Hepatocyte (in vitro differentiated cells): Measurements from ENCODE around the gene LDLRAD3. TPM values are rescaled to one million over a fixed set of nuclear protein-coding genes. Genes with fewer than 3 reads are reported as not detected.

ENCODE experiments used
- DNase-seq: peaks from one replicate; pipeline ENCODE4 v3.0.0-alpha.2; 2016; ENCODE audit warnings: low spot score
- H2AFZ ChIP-seq: fragments of 200-600 bp; sonication (generic); 2 replicates; pipeline ENCODE4 v1.6.0; 2016; ENCODE audit warnings: antibody characterized with exemption, mild to moderate bottlenecking
- H3K27ac ChIP-seq: fragments of 200-600 bp; sonication (generic); 2 replicates; pipeline ENCODE4 v1.5.1; 2016; ENCODE audit warnings: mild to moderate bottlenecking
- H3K27me3 ChIP-seq: fragments of 200-600 bp; sonication (generic); 2 replicates; pipeline ENCODE4 v1.6.1; 2016
- H3K36me3 ChIP-seq: fragments of 200-600 bp; sonication (generic); replicated peaks from 2 replicates; pipeline ENCODE4 v1.5.1; 2016; ENCODE audit warnings: low read depth; ENCODE audit not compliant: insufficient read depth
- H3K4me1 ChIP-seq: fragments of 200-600 bp; sonication (generic); 2 replicates; pipeline ENCODE4 v1.5.1; 2016; ENCODE audit warnings: mild to moderate bottlenecking, moderate library complexity; ENCODE audit not compliant: insufficient read depth
- H3K4me2 ChIP-seq: fragments of 200-600 bp; sonication (generic); 2 replicates; pipeline ENCODE4 v1.6.0; 2016
- H3K4me3 ChIP-seq: fragments of 200-600 bp; sonication (generic); 2 replicates; pipeline ENCODE4 v1.5.1; 2016; ENCODE audit warnings: mild to moderate bottlenecking
- H3K79me2 ChIP-seq: fragments of 200-600 bp; sonication (generic); 2 replicates; pipeline ENCODE4 v1.6.0; 2017; ENCODE audit warnings: mild to moderate bottlenecking
- H3K9me2 ChIP-seq: fragments of 200-600 bp; sonication (generic); replicated peaks from 2 replicates; pipeline ENCODE4 v1.6.0; 2017; ENCODE audit warnings: mild to moderate bottlenecking; ENCODE audit not compliant: insufficient read depth
- H3K9me3 ChIP-seq: fragments of 200-600 bp; sonication (generic); 2 replicates; pipeline ENCODE4 v1.5.1; 2016; ENCODE audit warnings: low read depth, mild to moderate bottlenecking
- H4K20me1 ChIP-seq: fragments of 200-600 bp; sonication (generic); 2 replicates; pipeline ENCODE4 v1.6.0; 2016; ENCODE audit warnings: mild to moderate bottlenecking; ENCODE audit not compliant: insufficient read depth, poor library complexity, severe bottlenecking
- EZH2 ChIP-seq: fragments of 200-600 bp; sonication (generic); IDR thresholded peaks from 2 replicates; pipeline ENCODE4 v1.6.1; 2016; ENCODE audit warnings: antibody characterized with exemption, mild to moderate bottlenecking, borderline replicate concordance
- EZH2phosphoT487 ChIP-seq: fragments of 200-600 bp; sonication (generic); IDR thresholded peaks from one replicate; pipeline ENCODE4 v1.6.1; 2018; ENCODE audit warnings: antibody characterized with exemption, mild to moderate bottlenecking, low read depth, moderate library complexity; ENCODE audit not compliant: unreplicated experiment, severe bottlenecking
- WGBS: methylation state at CpG from one replicate; pipeline ENCODE4 v1.1.6; 2016; ENCODE audit warnings: low lambda C conversion rate; ENCODE audit errors: missing lambda C conversion rate; 5-methylcytosine and 5-hydroxymethylcytosine counted together
- polyA plus RNA-seq: library from polyadenylated mRNA; unstranded; fragments of >200 nt; fragmentation: Nextera tagmentation; extraction: Ambion mirVana; gene quantifications from 2 replicates; pipeline ENCODE4 v1.2.1, GENCODE V29; 2016
- total RNA-seq: library from RNA; depleted of rRNA; stranded (reverse); fragments of >200 nt; gene quantifications from 2 replicates; pipeline ENCODE4 v1.2.3, GENCODE V29; 2014
- TF ChIP-seq, protein P1 (sequence below): fragments of 200-600 bp; sonication (generic); IDR thresholded peaks from 2 replicates; pipeline ENCODE4 v1.5.1; 2016; ENCODE audit warnings: antibody characterized with exemption, mild to moderate bottlenecking; ENCODE audit not compliant: poor library complexity

LDLRAD3 gene
- total and polyA plus RNA-seq, 2 experiments from 2014 or later: 12.2 TPM

DNA sequence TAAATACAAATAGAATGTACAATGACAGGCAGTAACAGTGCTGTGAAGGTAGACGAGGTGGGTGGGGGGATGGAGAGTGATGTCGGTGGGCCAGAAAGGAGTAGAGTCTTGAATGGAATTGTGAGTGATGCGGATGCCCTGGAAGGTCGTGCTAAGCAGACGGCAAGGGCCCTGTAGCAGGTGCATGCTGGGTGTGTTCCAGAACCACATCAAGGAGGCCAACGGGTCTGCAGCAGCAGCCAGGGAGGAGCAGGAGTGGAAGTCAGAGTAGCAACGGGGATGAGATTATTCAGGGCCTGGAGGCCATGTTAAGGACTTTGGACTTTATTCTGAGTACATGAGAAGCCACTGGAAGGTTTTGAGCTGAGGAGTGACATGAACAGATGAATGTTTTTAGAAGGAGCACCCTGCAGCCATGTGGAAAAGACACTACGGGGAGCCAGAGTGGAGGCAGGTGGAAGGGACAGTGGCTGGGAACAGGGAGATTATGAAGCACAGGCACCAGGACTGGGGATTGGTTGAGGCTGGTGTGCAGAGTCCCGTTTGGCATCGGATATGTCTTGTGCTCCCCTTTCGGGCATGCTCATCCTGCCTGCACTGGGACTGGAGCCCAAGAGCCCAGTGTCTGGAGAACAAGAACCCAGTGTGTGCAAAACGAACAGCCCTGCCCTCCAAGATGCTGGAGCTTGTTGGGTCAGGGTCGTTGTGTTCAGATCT, 271.3 kb downstream of the LDLRAD3 start:
- Histone ChIP-seq H3K4me1 (no peaks in the 10 kb centered on the region), H4K20me1 (no peaks in the 10 kb centered on the region), H3K79me2 (no peaks in the 10 kb centered on the region), H3K9me3 (no peaks in the 10 kb centered on the region), H3K27me3 (no peaks in the 10 kb centered on the region), H2AFZ (no peak overlapping the region), H3K27ac (no peak overlapping the region), H3K4me2 (no peak overlapping the region), H3K4me3 (no peak overlapping the region), H3K9me2 (no peaks in the 10 kb centered on the region), H3K36me3 (no peaks in the 10 kb centered on the region)
- 86% methylated on average over 13 of the region's 13 CpGs for WGBS
- TF ChIP-seq EZH2phosphoT487: no peak
- no peak for DNase-seq

DNA sequence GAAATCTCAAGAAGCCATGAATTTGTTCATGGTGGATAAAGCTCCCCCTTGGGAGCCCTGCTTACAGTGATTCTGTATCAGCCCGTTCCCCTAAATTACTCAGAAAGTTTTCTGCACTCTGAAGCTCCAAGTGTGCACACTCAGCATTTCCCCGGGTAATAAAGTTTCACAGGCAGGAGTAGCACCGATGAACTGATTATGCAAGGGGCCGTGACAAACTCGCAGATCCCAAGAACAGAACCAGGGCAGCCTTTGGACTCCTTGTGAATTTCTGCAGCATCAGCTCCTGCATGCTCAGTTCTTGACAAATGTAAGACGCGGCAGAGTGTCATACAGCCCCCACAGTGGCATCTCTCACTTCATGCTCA, 271.8 kb downstream of the LDLRAD3 start:
- H3K27ac ChIP-seq: no peak overlapping the region
- TF ChIP-seq, protein P1, sequence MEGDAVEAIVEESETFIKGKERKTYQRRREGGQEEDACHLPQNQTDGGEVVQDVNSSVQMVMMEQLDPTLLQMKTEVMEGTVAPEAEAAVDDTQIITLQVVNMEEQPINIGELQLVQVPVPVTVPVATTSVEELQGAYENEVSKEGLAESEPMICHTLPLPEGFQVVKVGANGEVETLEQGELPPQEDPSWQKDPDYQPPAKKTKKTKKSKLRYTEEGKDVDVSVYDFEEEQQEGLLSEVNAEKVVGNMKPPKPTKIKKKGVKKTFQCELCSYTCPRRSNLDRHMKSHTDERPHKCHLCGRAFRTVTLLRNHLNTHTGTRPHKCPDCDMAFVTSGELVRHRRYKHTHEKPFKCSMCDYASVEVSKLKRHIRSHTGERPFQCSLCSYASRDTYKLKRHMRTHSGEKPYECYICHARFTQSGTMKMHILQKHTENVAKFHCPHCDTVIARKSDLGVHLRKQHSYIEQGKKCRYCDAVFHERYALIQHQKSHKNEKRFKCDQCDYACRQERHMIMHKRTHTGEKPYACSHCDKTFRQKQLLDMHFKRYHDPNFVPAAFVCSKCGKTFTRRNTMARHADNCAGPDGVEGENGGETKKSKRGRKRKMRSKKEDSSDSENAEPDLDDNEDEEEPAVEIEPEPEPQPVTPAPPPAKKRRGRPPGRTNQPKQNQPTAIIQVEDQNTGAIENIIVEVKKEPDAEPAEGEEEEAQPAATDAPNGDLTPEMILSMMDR: no peak
- no peaks in the 10 kb centered on the region for H3K36me3 ChIP-seq
- no peaks in the 10 kb centered on the region for H3K79me2 ChIP-seq
- no peaks in the 10 kb centered on the region for H3K9me2 ChIP-seq
- WGBS: 72% methylated on average over 7 of the region's 7 CpGs
- no peaks in the 10 kb centered on the region for H3K27me3 ChIP-seq
- no peaks in the 10 kb centered on the region for H3K4me1 ChIP-seq
- peak; percentile 44 for DNase-seq
- H3K4me2 ChIP-seq: no peak overlapping the region
- no peaks in the 10 kb centered on the region for H3K9me3 ChIP-seq
- no peak overlapping the region for H3K4me3 ChIP-seq
- no peaks in the 10 kb centered on the region for H4K20me1 ChIP-seq
- H2AFZ ChIP-seq: no peak overlapping the region

DNA sequence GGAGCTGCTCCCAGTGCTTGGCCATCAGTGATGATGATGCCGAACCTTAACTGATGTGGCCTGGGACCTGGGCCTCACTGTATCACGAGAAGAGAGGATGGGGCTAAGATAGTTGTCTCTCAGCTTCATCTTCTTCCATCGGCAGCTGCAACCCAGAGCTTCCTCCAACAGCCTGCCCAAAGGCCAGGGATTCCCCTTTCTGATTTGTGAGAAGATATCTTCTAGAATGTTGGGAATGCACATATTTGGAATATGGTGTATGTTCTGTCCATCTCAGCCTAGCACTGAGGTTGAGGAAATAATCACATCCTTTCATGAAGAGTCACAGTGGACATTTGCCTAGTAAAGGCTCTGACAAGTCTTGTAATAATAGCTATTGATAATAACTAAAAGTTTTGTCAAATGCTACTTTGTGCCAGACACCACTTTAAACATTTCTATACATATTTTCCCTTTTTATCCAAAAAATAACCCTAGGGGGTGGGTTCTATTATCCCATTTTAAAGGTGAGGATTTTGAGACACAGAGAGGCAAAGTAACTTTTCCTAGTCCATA, 272.3 kb downstream of the LDLRAD3 start:
- Histone ChIP-seq H3K4me2 (no peak overlapping the region), H3K4me3 (no peak overlapping the region), H3K4me1 (no peaks in the 10 kb centered on the region), H3K27ac (no peak overlapping the region), H3K36me3 (no peaks in the 10 kb centered on the region), H3K79me2 (no peaks in the 10 kb centered on the region), H3K27me3 (no peaks in the 10 kb centered on the region), H4K20me1 (no peaks in the 10 kb centered on the region), H2AFZ (no peak overlapping the region), H3K9me3 (no peaks in the 10 kb centered on the region), H3K9me2 (no peaks in the 10 kb centered on the region)
- WGBS: 89% methylated on average over 3 of the region's 3 CpGs
- TF ChIP-seq EZH2: no peak
- TF ChIP-seq EZH2phosphoT487: no peak
- TF ChIP-seq, protein P1: no peak
- no peak for DNase-seq

DNA sequence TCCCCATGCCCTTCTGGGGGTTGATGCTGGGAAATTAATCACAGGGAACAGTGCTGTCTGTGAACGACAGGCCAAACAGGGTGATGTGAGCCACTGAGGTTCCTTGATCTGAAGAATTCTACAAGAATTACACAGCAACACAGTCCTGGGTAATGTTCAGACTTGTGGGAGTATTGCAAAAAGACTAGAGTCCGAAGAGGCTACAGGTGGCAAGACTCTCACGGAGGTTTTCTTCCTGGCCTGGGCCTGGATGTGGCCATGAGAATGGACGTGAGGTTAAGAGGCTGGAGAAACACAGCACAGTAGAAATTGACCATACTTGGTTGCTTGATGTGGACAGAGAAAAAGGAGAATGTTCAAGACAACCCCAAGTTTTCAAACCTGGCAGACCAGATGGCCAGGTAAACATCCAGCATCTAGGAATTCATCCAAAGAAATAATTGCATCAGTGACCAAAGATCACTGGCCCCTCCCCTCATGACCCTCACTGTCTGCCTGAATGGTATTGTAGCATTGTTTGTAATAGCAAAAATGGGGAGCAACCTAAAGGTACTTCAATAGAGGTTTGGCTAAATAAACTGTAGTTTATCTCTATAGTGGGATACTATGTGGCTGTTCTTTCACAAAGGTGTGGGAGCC, 274.5 kb downstream of the LDLRAD3 start:
- no peaks in the 10 kb centered on the region for H3K9me3 ChIP-seq
- no peak overlapping the region for H3K27ac ChIP-seq
- H3K4me1 ChIP-seq: no peaks in the 10 kb centered on the region
- no peak overlapping the region for H3K4me3 ChIP-seq
- H3K79me2 ChIP-seq: no peaks in the 10 kb centered on the region
- 95% methylated on average over 4 of the region's 4 CpGs for WGBS
- no peak overlapping the region for H2AFZ ChIP-seq
- no peaks in the 10 kb centered on the region for H3K36me3 ChIP-seq
- H3K4me2 ChIP-seq: no peak overlapping the region
- TF ChIP-seq, protein P1: no peak
- no peak for TF ChIP-seq EZH2
- no peak for TF ChIP-seq EZH2phosphoT487
- H4K20me1 ChIP-seq: no peaks in the 10 kb centered on the region
- DNase-seq: no peak
- no peaks in the 10 kb centered on the region for H3K27me3 ChIP-seq
- H3K9me2 ChIP-seq: no peaks in the 10 kb centered on the region
